LNCAP (cell line): ENCODE data around the gene SUMO2.

Experiments
- CTCF ChIP-seq: fragments of 450-650 bp; IDR thresholded peaks from 2 replicates; pipeline ENCODE4 v1.5.1; 2017; ENCODE audit warnings: mild to moderate bottlenecking

Gene SUMO2

GRCh38 chr17:75125984-75126383 is 56.8 kb downstream of the SUMO2 start:
- no peak for TF ChIP-seq CTCF

DNA sequence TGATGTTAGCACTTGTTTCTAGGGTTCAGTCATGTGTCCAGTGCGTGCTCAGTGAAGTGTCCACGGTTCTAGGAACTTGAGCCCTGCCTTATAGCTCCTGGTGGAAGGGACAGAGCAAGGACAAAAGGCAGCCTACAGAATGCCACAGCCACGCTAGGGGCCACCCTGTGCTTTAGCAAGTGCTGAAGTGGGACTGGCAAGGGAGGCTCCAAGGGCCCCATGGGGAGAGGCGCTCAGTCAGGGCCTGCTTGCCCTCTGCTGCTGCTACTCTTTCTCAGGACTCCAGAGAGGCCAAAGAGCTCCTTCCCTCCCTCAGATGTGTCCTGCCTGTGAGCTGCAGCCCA is 58.0 kb downstream of the SUMO2 start:
- TF ChIP-seq CTCF = no peak

- no peak for TF ChIP-seq CTCF
Observed at GRCh38 chr17:75124041-75124818, 58.5 kb downstream of the SUMO2 start.

GRCh38 chr17:75118307-75118706 is 64.5 kb downstream of the SUMO2 start:
- TF ChIP-seq CTCF = no peak

DNA sequence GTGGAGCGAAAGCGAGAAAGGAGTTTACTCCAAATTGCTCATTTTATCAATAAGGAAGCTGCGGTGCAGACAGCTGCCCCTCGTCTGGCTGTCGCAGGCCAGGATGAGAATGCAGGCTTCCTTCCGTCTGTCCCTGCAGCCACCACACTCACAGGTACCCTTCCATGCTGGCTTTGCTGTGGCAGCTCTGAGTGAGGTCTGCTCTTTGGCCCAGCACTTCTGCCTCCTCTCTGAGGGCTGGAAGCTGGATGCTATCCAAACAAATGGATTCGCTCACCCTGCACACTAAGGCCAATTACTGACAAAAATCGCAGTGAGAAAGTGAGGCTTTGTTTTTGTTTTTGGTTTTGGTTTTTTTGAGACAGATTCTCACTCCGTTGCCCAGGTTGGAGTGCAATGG is 66.0 kb downstream of the SUMO2 start:
- no peak for TF ChIP-seq CTCF
